Activated gamma-delta T cell treated with Interleukin-2 at 50 U/mL for 16 hours (primary cell): ENCODE data around the gene TLK1.
"Not testable (repeated sequence)": the region's sequence is repeated elsewhere in the genome, so short reads cannot be mapped to it uniquely, and the experiment has no call there.

Source experiments
- DNase-seq: peaks from one replicate; pipeline ENCODE4 v3.0.0-alpha.2; 2020

The TLK1 gene

GRCh38 chr2:171076422-171076821, 84.3 kb downstream of the TLK1 start:
- not testable (repeated sequence) for DNase-seq

DNA sequence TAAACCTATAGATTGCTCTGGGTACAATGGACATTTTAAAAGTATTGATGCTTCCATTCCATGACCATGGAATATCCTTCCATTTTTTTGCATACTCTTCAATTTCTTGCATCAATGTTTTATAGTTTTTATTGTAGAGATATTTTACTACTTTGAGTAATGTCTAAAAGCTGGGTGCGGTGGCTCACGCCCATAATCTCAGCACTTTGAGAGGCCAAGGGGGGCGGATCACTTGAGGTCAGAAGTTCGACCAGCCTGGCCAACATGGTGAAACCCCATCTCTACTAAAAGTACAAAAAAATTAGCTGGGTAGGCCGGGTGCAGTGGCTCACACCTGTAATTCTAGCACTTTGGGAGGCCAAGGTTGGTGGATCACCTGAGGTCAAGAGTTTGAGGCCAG, 88.5 kb downstream of the TLK1 start:
- no peak for DNase-seq

- no peak for DNase-seq
Measured at GRCh38 chr2:171069286-171069956, 91.3 kb downstream of the TLK1 start.

GRCh38 chr2:171066110-171066509, 94.6 kb downstream of the TLK1 start:
- DNase-seq = no peak

- no peak for DNase-seq
Measured at GRCh38 chr2:171057575-171057974, 103.1 kb downstream of the TLK1 start.

GRCh38 chr2:171056307-171056706, 104.4 kb downstream of the TLK1 start:
- DNase-seq = no peak

DNA sequence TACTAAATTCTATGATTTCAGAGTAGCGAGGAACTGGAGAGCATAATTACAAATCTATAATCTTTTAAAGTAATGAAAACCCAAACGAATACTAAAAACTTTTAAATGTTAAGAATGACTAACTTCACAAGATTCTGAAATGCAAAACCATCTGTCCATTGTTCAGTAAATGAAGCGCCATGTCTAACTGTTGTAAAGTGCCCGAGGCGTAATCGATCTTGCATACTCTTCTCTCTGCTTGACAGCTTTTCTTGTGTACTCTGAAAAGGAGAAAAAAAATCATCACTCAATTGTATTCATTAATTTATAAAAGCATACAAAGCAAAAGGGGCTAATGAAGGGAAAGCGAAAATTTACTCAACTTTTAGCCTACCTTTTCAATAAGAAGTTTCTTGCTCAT, 111.0 kb downstream of the TLK1 start:
- no peak for DNase-seq

DNA sequence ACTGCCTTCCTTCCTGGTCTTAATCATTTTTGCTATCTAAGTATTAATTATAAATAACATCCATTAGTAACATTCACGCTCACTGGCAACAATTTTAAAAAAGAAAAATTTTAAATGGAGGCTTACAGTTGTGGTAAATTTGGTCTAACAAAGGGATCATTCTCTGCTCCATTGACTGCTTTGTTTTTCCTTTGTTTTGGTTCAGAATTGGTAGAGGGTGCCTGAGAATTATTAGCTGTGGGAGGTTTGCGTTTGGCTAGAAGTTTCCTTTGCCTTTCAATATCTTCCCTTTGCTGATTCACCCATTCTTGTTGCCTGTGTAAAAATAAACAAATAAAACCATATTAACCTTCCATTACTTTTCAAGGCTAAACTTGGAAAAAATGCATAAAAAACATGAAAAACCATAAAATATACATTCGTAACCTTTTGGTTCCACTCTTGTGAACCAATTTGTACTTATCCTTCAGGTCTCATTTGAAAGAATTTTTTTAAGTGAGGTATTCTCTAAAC, 114.6 kb downstream of the TLK1 start:
- no peak for DNase-seq

DNA sequence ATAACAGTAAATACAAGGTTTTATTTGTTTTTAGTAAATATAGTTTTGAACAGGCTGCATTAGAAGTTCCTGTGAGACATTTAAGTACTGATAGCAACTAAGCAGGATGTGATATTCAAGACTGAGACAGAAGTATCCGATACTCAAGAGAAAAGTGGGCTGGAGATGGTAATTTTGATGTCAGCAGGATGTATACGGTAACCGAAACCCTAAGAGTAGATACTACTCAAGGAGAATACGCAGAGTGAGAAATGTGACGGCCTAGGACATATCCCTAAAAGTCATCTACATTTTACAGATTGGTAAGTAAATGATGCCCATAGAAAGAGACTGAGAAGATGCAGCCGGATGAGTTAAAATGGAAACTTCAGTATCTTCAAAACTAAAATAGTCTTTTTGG, 116.3 kb downstream of the TLK1 start:
- DNase-seq = no peak

GRCh38 chr2:171042253-171042969, 118.3 kb downstream of the TLK1 start:
- no peak for DNase-seq

DNA sequence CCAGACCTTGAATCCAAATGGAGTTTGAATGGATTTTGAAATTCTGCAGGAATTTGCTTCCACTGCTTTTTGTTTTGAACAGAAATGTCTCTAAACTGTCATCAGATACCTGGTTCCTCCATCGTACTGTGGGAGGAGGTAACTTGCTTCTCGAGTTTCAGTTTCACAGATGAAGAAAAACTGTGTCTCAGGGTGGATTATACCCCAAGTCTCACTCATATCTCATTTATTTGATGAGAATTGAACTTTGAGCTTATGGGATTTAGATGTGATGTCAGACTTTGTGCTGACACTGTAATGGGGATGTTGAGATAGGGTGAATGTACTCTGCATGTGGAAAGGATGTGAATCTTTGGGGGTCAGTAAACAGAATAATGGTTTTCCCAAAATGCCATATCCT, 124.2 kb downstream of the TLK1 start:
- DNase-seq = no peak

DNA sequence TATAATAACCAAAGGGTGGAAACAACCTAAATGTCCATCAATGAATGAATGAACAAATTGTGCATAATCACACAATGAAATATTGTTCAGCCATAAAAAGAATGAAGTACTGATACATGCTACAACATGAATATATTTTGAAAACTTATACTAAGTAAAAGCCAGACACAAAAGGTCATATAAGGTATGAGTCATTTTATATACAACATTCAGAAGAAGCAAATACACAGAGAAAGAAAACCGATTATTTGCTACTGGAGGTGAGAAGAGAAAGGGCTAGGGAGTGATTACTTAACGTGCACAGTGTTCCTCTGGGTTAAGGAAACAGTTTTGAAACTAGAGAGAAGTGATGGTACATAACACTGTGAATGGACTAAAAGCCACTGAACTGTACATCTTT, 126.4 kb downstream of the TLK1 start:
- no peak for DNase-seq

GRCh38 chr2:171025214-171025613, 135.5 kb downstream of the TLK1 start:
- DNase-seq = no peak

DNA sequence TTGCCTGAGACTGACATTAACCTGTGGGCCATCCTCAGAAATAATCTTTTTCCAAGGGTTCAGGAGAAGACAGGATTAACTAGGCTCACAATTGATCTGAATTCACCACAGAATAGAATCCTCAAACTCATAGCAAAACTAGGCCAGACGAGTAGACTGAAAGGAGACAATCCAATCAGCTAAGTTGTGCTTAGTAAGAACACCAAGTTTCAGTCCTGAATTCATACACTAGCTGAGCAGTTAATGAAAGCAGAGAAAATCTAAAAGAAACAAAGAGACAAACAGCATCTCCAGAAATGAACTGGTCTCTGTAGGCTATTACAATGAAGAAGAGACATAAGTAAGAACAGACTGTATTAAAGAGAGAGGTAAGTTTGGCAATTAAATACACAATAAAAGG, 142.2 kb downstream of the TLK1 start:
- no peak for DNase-seq

GRCh38 chr2:171016125-171016524, 144.6 kb downstream of the TLK1 start:
- DNase-seq = no peak

DNA sequence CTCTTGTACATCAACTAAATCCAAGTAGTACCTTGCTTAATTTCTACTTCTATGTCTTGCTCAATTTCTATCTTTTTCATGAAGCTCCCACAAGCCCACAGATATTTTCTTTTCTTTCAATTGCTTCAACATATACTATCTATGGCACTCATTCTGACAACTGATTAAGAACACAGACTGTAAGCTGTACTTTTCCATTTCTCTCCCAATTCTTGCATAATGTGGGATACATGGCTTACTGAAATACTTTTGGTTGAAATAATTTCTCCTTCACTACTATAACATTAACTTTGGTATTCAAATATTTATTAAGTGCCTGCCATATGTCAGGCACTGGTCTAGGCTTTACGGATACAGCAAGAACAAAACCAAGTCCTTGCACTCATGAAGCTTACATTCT, 146.8 kb downstream of the TLK1 start:
- no peak for DNase-seq

DNA sequence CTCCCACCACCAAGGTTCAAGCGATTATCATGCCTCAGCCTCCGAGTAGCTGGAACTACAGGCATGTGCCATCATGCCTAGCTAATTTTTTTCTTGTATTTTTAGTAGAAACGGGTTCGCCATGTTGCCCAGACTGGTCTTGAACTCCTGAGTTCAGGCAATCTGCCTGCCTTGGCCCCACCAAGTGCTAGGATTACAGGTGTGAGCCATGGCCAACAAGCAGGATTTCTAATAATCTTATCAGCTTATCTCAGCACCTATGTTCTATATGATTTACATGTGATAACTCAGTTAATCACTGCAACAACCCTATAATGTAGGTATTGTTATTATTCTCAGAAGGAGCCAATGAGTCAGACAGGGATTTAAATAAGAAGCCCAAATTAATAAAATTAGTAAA, 151.3 kb downstream of the TLK1 start:
- no peak for DNase-seq

DNA sequence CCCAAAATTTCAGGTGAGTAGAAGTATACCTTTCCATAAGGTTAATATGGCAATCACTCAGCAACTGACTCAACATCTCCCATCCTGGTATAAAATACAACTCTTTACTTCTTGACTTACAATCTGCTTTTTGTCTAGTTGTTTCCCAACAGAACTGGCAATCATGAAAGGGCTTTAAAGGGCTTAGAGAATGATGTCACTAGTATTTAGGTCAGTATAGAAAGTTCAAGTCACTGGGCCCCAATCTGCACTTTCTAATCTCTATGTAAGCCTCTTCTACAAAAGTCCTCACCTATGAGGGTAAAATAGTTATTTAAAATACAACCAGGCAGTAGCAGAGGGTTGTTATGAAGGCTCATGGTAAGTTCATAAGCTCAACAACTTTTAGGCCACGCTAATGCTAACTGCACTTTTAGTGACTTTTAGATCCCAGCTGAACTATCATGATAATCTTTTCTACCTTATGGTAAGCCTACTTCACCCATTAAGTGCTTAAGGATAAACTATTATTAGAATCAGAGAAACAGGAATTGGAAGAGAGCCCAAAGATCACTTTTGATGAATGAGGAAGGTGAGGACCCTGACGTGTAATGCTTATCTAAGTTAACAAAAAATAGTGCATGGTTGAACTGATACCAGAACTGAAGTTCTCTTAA, 152.0 kb downstream of the TLK1 start:
- DNase-seq = no peak

- DNase-seq = no peak
Measured at GRCh38 chr2:171004833-171005232, 155.9 kb downstream of the TLK1 start.

GRCh38 chr2:171004363-171004762, 156.3 kb downstream of the TLK1 start:
- no peak for DNase-seq

- DNase-seq = no peak
Measured at GRCh38 chr2:170999654-171000053, 161.0 kb downstream of the TLK1 start.

DNA sequence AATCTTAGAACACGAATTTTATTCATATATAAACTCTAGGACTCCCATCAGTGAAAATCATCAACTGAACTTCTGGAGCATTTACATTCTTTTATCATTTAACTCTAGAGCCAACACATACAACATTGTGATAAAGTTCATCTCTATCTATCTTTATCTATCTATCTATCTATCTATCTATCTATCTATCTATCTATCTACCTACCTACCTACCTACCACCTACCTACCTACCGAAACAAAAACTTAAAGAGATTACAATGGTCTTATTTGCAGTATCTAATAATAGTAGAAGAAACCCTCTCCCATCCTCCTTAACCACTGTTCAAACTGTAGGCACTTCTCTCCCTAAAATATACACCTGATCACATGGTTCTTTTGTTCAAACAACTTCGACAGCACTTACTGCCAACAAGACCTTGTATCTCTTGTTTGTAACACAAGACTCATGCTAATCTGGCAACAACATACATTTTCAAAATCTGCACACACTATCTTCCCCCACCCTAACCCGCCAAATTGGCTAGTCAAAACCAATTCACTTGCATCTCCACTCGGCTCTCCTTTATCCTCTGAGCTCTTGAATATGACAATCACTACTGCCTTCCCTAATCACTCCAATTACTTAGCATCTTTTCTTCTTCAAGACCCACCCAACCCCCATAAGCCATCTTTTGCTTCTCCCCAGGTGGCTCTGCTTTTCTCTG, 162.6 kb downstream of the TLK1 start:
- no peak for DNase-seq

- no peak for DNase-seq
Measured at GRCh38 chr2:170996316-170996715, 164.4 kb downstream of the TLK1 start.
